H1 (cell line): ENCODE results near the gene OR2C1. TPM values are rescaled to one million over a fixed set of nuclear protein-coding genes. Genes with fewer than 3 reads are reported as not detected.

Experiments used
- CTCF ChIA-PET: fragments of 300-600 bp; sonication (Branson Sonifier 250); formaldehyde crosslinking; loops from one replicate; lab custom pipeline; 2021; ENCODE audit not compliant: partially characterized antibody; lab: Charles Lee
- POLR2A ChIA-PET: fragments of 300-600 bp; sonication (Branson Sonifier 250); formaldehyde crosslinking; loops from one replicate; lab custom pipeline; 2021; ENCODE audit warnings: inconsistent platforms; ENCODE audit not compliant: partially characterized antibody; lab: Charles Lee
- DNase-seq, 2 experiments: peaks; one replicate each; pipeline versions ENCODE4 v3.0.0 to v3.0.0-alpha.2; 2010 to 2022; ENCODE audit warnings: low spot score in 2 of 2, low read depth in 1 of 2, mixed read lengths in 1 of 2
- FAIRE-seq: peaks from 2 replicates; lab custom pipeline; 2011; peaks lifted over from hg19 to GRCh38; lab: Jason Lieb, UNC
- H2AFZ ChIP-seq: 2 replicates; pipeline ENCODE4 v1.8.1; 2012; ENCODE audit warnings: low read length, inconsistent platforms
- H2AK5ac ChIP-seq: 2 replicates; pipeline ENCODE4 v1.6.1; 2013; ENCODE audit warnings: low read depth, low read length
- H2BK120ac ChIP-seq: replicated peaks from 2 replicates; pipeline ENCODE3; 2013; ENCODE audit warnings: low read depth, low read length, inconsistent platforms
- H2BK12ac ChIP-seq: 2 replicates; pipeline ENCODE4 v1.6.1; 2013; ENCODE audit warnings: low read depth, low read length
- H2BK15ac ChIP-seq: 2 replicates; pipeline ENCODE4 v1.6.1; 2013; ENCODE audit warnings: low read length
- H2BK20ac ChIP-seq: 2 replicates; pipeline ENCODE4 v1.6.1; 2013; ENCODE audit warnings: low read length
- H2BK5ac ChIP-seq: 2 replicates; pipeline ENCODE4 v1.6.1; 2013; ENCODE audit warnings: low read depth, low read length
- H3K14ac ChIP-seq: 2 replicates; pipeline ENCODE4 v1.6.1; 2013; ENCODE audit warnings: inconsistent platforms; ENCODE audit not compliant: insufficient read length
- H3K18ac ChIP-seq: 2 replicates; pipeline ENCODE4 v1.6.1; 2013; ENCODE audit warnings: low read length; ENCODE audit errors: extremely low read depth
- H3K23ac ChIP-seq: 2 replicates; pipeline ENCODE4 v1.6.1; 2013; ENCODE audit warnings: inconsistent platforms; ENCODE audit not compliant: insufficient read length
- H3K23me2 ChIP-seq: 2 replicates; pipeline ENCODE4 v1.6.1; 2013; ENCODE audit warnings: low read depth, low read length
- H3K27ac ChIP-seq: 2 replicates; pipeline ENCODE4 v1.6.1; 2011; ENCODE audit warnings: low read depth, low read length, inconsistent platforms
- H3K27me3 ChIP-seq, 4 experiments: replicated peaks in 1 of 4; 1 replicate in 1 of 4; 2 replicates in 3 of 4; pipeline versions ENCODE4 v1.6.1 to v1.8.1; 2011 to 2013; ENCODE audit warnings: low read length in 3 of 4, mild to moderate bottlenecking in 3 of 4, inconsistent platforms in 2 of 4, mixed read lengths in 2 of 4, moderate library complexity in 1 of 4; ENCODE audit not compliant: control insufficient read depth in 3 of 4, insufficient read depth in 3 of 4; ENCODE audit errors: extremely low read depth in 1 of 4
- H3K36me3 ChIP-seq, 4 experiments: 2 replicates each; pipeline versions ENCODE4 v1.6.1 to v1.8.1; 2011 to 2013; ENCODE audit warnings: mild to moderate bottlenecking in 4 of 4, low read length in 3 of 4, moderate library complexity in 2 of 4, control low read depth in 1 of 4, inconsistent platforms in 1 of 4; ENCODE audit not compliant: insufficient read depth in 4 of 4, control insufficient read depth in 2 of 4
- H3K4ac ChIP-seq: replicated peaks from 2 replicates; pipeline ENCODE3; 2013; ENCODE audit warnings: low read length, low read depth, mixed read lengths, inconsistent platforms; ENCODE audit not compliant: insufficient read length
- H3K4me1 ChIP-seq, 4 experiments: replicated peaks in 1 of 4; 1 replicate in 1 of 4; 2 replicates in 3 of 4; pipeline versions ENCODE4 v1.6.1 to v1.8.1; 2011 to 2013; ENCODE audit warnings: low read length in 3 of 4, inconsistent platforms in 2 of 4, mixed read lengths in 1 of 4; ENCODE audit not compliant: insufficient read depth in 4 of 4, control insufficient read depth in 3 of 4
- H3K4me2 ChIP-seq, 2 experiments: 2 replicates each; pipeline versions ENCODE4 v1.6.1 to v1.8.1; 2011 to 2013; ENCODE audit warnings: low read depth in 2 of 2, low read length in 2 of 2, control low read depth in 1 of 2, inconsistent platforms in 1 of 2, mild to moderate bottlenecking in 1 of 2; ENCODE audit not compliant: insufficient read depth in 1 of 2
- H3K4me3 ChIP-seq, 4 experiments: fragments of 200-600, 300-600 bp in 1 of 4; sonication (generic), shearing (Covaris generic), sonication (Bioruptor Twin) in 1 of 4; 2 replicates each; pipeline versions ENCODE4 v1.5.1 to v1.8.1; 2011 to 2016; ENCODE audit warnings: low read length in 4 of 4, low read depth in 3 of 4, control low read depth in 2 of 4, inconsistent platforms in 2 of 4, mild to moderate bottlenecking in 2 of 4, mixed read lengths in 1 of 4, moderate library complexity in 1 of 4; ENCODE audit not compliant: insufficient read depth in 2 of 4; ENCODE audit errors: extremely low read depth in 1 of 4
- H3K56ac ChIP-seq: replicated peaks from 2 replicates; pipeline ENCODE3; 2013; ENCODE audit warnings: low read depth, mild to moderate bottlenecking, mixed read lengths, low read length, inconsistent platforms; ENCODE audit not compliant: insufficient read length
- H3K79me1 ChIP-seq: 2 replicates; pipeline ENCODE4 v1.6.1; 2013; ENCODE audit warnings: low read depth, low read length, control low read depth
- H3K79me2 ChIP-seq, 2 experiments: 2 replicates each; pipeline versions ENCODE4 v1.6.1 to v1.8.1; 2012 to 2013; ENCODE audit warnings: low read length in 2 of 2, mild to moderate bottlenecking in 2 of 2, inconsistent platforms in 1 of 2; ENCODE audit not compliant: insufficient read depth in 2 of 2, control insufficient read depth in 1 of 2
- H3K9ac ChIP-seq, 4 experiments: replicated peaks in 1 of 4; 1 replicate in 1 of 4; 2 replicates in 3 of 4; pipeline versions ENCODE4 v1.6.1 to v1.8.1; 2011 to 2013; ENCODE audit warnings: low read depth in 3 of 4, low read length in 3 of 4, control low read depth in 2 of 4, mild to moderate bottlenecking in 2 of 4, moderate library complexity in 2 of 4, inconsistent platforms in 1 of 4; ENCODE audit errors: extremely low read depth in 1 of 4
- H3K9me3 ChIP-seq, 2 experiments: 2 replicates each; pipeline versions ENCODE4 v1.6.1 to v1.8.1; 2012 to 2013; ENCODE audit warnings: mild to moderate bottlenecking in 2 of 2, moderate library complexity in 2 of 2, control low read depth in 1 of 2, inconsistent platforms in 1 of 2, low read depth in 1 of 2, low read length in 1 of 2, mixed read lengths in 1 of 2; ENCODE audit not compliant: insufficient read depth in 2 of 2
- H4K20me1 ChIP-seq, 2 experiments: replicated peaks in 1 of 2; 2 replicates each; pipeline versions ENCODE3 to v1.8.1; 2011 to 2013; ENCODE audit warnings: inconsistent platforms in 2 of 2, low read length in 2 of 2, mild to moderate bottlenecking in 1 of 2; ENCODE audit not compliant: insufficient read depth in 2 of 2, control insufficient read depth in 1 of 2
- H4K5ac ChIP-seq: 2 replicates; pipeline ENCODE4 v1.6.1; 2013; ENCODE audit warnings: low read length, low read depth, mixed read lengths, inconsistent platforms; ENCODE audit not compliant: insufficient read length
- H4K8ac ChIP-seq: 2 replicates; pipeline ENCODE4 v1.8.0; 2013; ENCODE audit warnings: mild to moderate bottlenecking, moderate library complexity, low read length, inconsistent platforms; ENCODE audit not compliant: insufficient read depth; ENCODE audit errors: extremely low read depth
- H4K91ac ChIP-seq: replicated peaks from 2 replicates; pipeline ENCODE3; 2013; ENCODE audit warnings: low read length, mixed read lengths, inconsistent platforms; ENCODE audit not compliant: insufficient read length
- BRCA1 ChIP-seq: IDR thresholded peaks from 2 replicates; pipeline ENCODE4 v1.6.1; 2012; ENCODE audit warnings: low read depth, low read length, improper control_type of control experiment
- CEBPB ChIP-seq: IDR thresholded peaks from 2 replicates; pipeline ENCODE4 v1.6.1; 2012; ENCODE audit warnings: low read depth, low read length
- CHD2 ChIP-seq: IDR thresholded peaks from 2 replicates; pipeline ENCODE4 v1.6.1; 2012; ENCODE audit warnings: low read length, improper control_type of control experiment
- CREB1 ChIP-seq: IDR thresholded peaks from 2 replicates; pipeline ENCODE4 v1.6.1; 2012; ENCODE audit warnings: inconsistent platforms
- KDM4A ChIP-seq: IDR thresholded peaks from one replicate; pipeline ENCODE4 v1.7.1; 2012; ENCODE audit warnings: low read depth, mild to moderate bottlenecking, moderate library complexity, low read length, inconsistent platforms; ENCODE audit not compliant: severe bottlenecking
- PHF8 ChIP-seq: fragments of 200-600 bp; sonication (generic); conservative IDR thresholded peaks from 2 replicates; pipeline ENCODE4 v1.7.1; 2012; ENCODE audit warnings: low read depth, mild to moderate bottlenecking, inconsistent platforms, low read length, moderate library complexity
- POLR2AphosphoS5 ChIP-seq: IDR thresholded peaks from 2 replicates; pipeline ENCODE4 v1.6.1; 2011; ENCODE audit warnings: low read depth, low read length
- RBBP5 ChIP-seq: IDR thresholded peaks from 2 replicates; pipeline ENCODE4 v1.7.1; 2012; ENCODE audit warnings: low read depth, mild to moderate bottlenecking, inconsistent platforms, low read length, moderate library complexity, borderline replicate concordance
- SP4 ChIP-seq: IDR thresholded peaks from 2 replicates; pipeline ENCODE4 v1.6.1; 2012; ENCODE audit warnings: low read length, inconsistent platforms
- SRF ChIP-seq: IDR thresholded peaks from 2 replicates; pipeline ENCODE4 v1.6.1; 2011; ENCODE audit warnings: mild to moderate bottlenecking, low read depth, low read length, moderate library complexity
- TAF7 ChIP-seq: optimal IDR thresholded peaks from 2 replicates; pipeline ENCODE3; 2011; ENCODE audit warnings: low read depth, mild to moderate bottlenecking, inconsistent platforms, low read length, moderate library complexity, borderline replicate concordance
- YY1 ChIP-seq: IDR thresholded peaks from 2 replicates; pipeline ENCODE4 v1.6.1; 2011; ENCODE audit warnings: low read depth, mild to moderate bottlenecking, low read length
- WGBS, 2 experiments: shearing (Covaris generic) in 1 of 2; methylation state at CpG; one replicate each; pipeline versions ENCODE4 v1.1.6 to v1.1.7; 2013 to 2015; ENCODE audit warnings: low lambda C conversion rate in 2 of 2, mixed read lengths in 2 of 2, inconsistent platforms in 1 of 2, low coverage in 1 of 2, missing lambda C conversion rate in 1 of 2; ENCODE audit not compliant: insufficient replicate concordance in 2 of 2, insufficient coverage in 1 of 2, insufficient read length in 1 of 2; ENCODE audit errors: extremely low coverage in 1 of 2, missing lambda C conversion rate in 1 of 2; 5-methylcytosine and 5-hydroxymethylcytosine counted together
- polyA plus RNA-seq, 7 experiments: library from polyadenylated mRNA; depleted of rRNA in 3 of 7; stranded (reverse) in 5 of 7; unstranded in 2 of 7; fragments of >200 nt in 5 of 7; fragments of 200-250 nt in 2 of 7; gene quantifications; 1 replicate in 5 of 7; 2 replicates in 1 of 7; 4 replicates in 1 of 7; pipeline versions ENCODE4 v1.2.1 to v1.2.3, GENCODE V29; 2011 to 2013; ENCODE audit warnings: missing spikeins in 2 of 7, mixed read lengths in 2 of 7
- total RNA-seq: library from RNA; stranded (reverse); fragmentation: NEBNext Ultra II Directional; extraction: Animal tissue kit (Norgen Biotek cat#: 25700); gene quantifications from 2 replicates; pipeline ENCODE4 v1.2.1, GENCODE V29; 2021

Gene OR2C1
- total and polyA plus RNA-seq, 2 of the 8 experiments (the other 6 are each of a cell fraction or from before 2014, with no cell fraction given): not detected

DNA sequence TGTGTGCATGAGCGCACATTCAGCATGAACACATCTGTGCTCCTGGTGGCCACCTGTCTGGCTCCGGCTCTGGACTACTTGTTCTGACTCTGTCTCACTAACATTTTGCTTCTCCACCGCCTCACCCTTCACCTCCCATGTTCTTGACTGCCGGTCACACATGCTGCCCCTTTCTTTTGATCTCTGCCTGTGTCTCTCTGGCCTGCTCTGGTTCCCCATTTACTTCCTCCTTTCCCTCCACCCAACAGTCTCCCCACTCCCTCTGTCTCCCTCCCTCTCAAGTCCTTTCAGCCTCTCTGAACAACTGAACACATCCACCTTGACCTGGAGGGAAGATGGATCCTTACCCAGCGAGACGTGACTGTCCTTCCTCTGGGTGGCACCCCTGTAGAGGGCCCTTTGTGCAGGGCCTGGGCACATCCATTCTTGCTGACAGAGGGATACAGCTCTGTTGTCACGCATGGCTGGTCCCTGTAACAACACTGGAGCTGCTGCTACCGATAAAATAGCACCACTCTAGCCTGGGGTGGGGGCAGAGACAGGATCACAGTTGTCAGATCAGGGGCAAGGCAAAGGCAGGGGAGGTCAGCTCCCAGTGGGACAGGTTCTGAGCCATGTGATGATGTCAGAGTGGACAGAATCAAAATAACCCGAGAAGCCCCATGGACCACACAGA lies 34.1 kb downstream of the OR2C1 start:
- DNase-seq (no peak), FAIRE-seq (no peak)
- Histone ChIP-seq H3K4me3 (no peak overlapping the region), H3K9ac (no peak overlapping the region), H2BK20ac (no peak overlapping the region), H3K4me1 (no peaks in the 10 kb centered on the region), H2BK5ac (no peak overlapping the region), H3K4ac (no peak overlapping the region), H3K27ac (no peak overlapping the region), H3K4me2 (no peak overlapping the region), H2BK12ac (no peak overlapping the region), H3K23ac (no peak overlapping the region), H4K91ac (no peak overlapping the region), H4K5ac (no peak overlapping the region), H2AFZ (no peak overlapping the region), H3K14ac (no peak overlapping the region), H4K20me1 (no peaks in the 10 kb centered on the region), H3K9me3 (peaks cover 10 to 18% of the 10 kb centered on the region in 2 experiments), H3K79me2 (no peaks in the 10 kb centered on the region; a peak in 1 of 4 replicates), H3K56ac (no peak overlapping the region), H3K36me3 (peaks cover 3 to 65% (median 38%) of the 10 kb centered on the region in 4 experiments; a peak in 6 of 8 replicates), H2BK120ac (no peak overlapping the region), H3K23me2 (no peaks in the 10 kb centered on the region), H4K8ac (no peak overlapping the region), H3K27me3 (no peaks in the 10 kb centered on the region), H3K79me1 (no peaks in the 10 kb centered on the region), H2BK15ac (no peak overlapping the region), H3K18ac (no peak overlapping the region), H2AK5ac (no peak overlapping the region)
- POLR2A ChIA-PET: no interaction called here
- 97% methylated on average over 9 of the region's 9 CpGs; no CpG with 5 or more reads in 1 of the 2 experiments for WGBS, 2 experiments
- CTCF ChIA-PET: no interaction called here
- no peak for TF ChIP-seq CREB1
- no peak for TF ChIP-seq RBBP5
- TF ChIP-seq POLR2AphosphoS5: no peak
- no peak for TF ChIP-seq PHF8
- TF ChIP-seq TAF7: no peak
- TF ChIP-seq YY1: no peak
- TF ChIP-seq KDM4A: no peak
- TF ChIP-seq BRCA1: no peak
- no peak for TF ChIP-seq SP4
- no peak for TF ChIP-seq SRF
- no peak for TF ChIP-seq CEBPB
- no peak for TF ChIP-seq CHD2
